Spleen (tissue), 13 donors: ENCODE results near the gene DPPA3. TPM values are rescaled to one million over a fixed set of nuclear protein-coding genes. Genes with fewer than 3 reads are reported as not detected.

Experiments
- DNase-seq: peaks from one replicate; pipeline ENCODE4 v3.0.0-alpha.2; 2020
- H3K27ac ChIP-seq, 8 donors: fragments of 200-600 bp; sonication (generic) in 7 of 8; 1 replicate in 4 of 8; 2 replicates in 4 of 8; pipeline versions ENCODE4 v1.5.0 to v1.8.0; 2016 to 2021; ENCODE audit warnings: inconsistent platforms in 4 of 8, mild to moderate bottlenecking in 4 of 8, moderate library complexity in 1 of 8
- H3K27me3 ChIP-seq, 7 donors: fragments of 200-600 bp; sonication (generic) in 6 of 7; replicated peaks in 1 of 7; 1 replicate in 4 of 7; 2 replicates in 3 of 7; pipeline versions ENCODE4 v1.5.0 to v1.8.0; 2016 to 2021; ENCODE audit warnings: inconsistent platforms in 3 of 7, mild to moderate bottlenecking in 1 of 7
- H3K36me3 ChIP-seq, 6 donors: fragments of 200-600 bp; sonication (generic) in 5 of 6; 1 replicate in 4 of 6; 2 replicates in 2 of 6; pipeline versions ENCODE4 v1.5.0 to v1.8.0; 2016 to 2021; ENCODE audit warnings: inconsistent platforms in 2 of 6
- H3K4me1 ChIP-seq, 6 donors: fragments of 200-600 bp; sonication (generic) in 5 of 6; 1 replicate in 3 of 6; 2 replicates in 3 of 6; pipeline versions ENCODE4 v1.5.0 to v1.8.0; 2016 to 2021; ENCODE audit warnings: inconsistent platforms in 3 of 6
- H3K4me3 ChIP-seq, 8 donors: fragments of 200-600 bp; sonication (generic) in 7 of 8; 1 replicate in 4 of 8; 2 replicates in 4 of 8; pipeline versions ENCODE4 v1.5.0 to v1.8.0; 2016 to 2021; ENCODE audit warnings: inconsistent platforms in 4 of 8, mild to moderate bottlenecking in 4 of 8, moderate library complexity in 2 of 8
- H3K9me3 ChIP-seq, 8 donors: fragments of 200-600 bp; sonication (generic) in 7 of 8; 1 replicate in 4 of 8; 2 replicates in 4 of 8; pipeline versions ENCODE4 v1.5.0 to v1.8.0; 2016 to 2021; ENCODE audit warnings: inconsistent platforms in 4 of 8
- POLR2A ChIP-seq, 3 donors: fragments of 450-650 bp; IDR thresholded peaks; one replicate each; pipeline ENCODE4 v1.5.1; 2017; ENCODE audit warnings: antibody characterized with exemption in 3 of 3, mild to moderate bottlenecking in 1 of 3
- POLR2AphosphoS5 ChIP-seq, 3 donors: sonication (generic); formaldehyde crosslinking; IDR thresholded peaks; one replicate each; pipeline ENCODE4 v1.5.1; 2017; ENCODE audit warnings: antibody characterized with exemption in 3 of 3
- WGBS, 5 donors: extraction: QIAGEN DNeasy Blood & Tissue Kit in 3 of 5; methylation state at CpG; one replicate each; pipeline versions ENCODE4 v1.1.5 to v1.1.7; 2013 to 2018; 5-methylcytosine and 5-hydroxymethylcytosine counted together
- intact Hi-C: fragments of 100-400 bp; cut with DNase I; formaldehyde crosslinking; loops from one replicate; pipeline ENCODE4 v1.15.0; 2023; ENCODE audit warnings: low total_unique reads
- long read RNA-seq, 2 donors: transcript quantifications; one replicate each; lab custom pipeline, GENCODE V29; 2026
- polyA plus RNA-seq, 3 donors: library from polyadenylated mRNA; stranded (reverse); fragments of 200-250 nt; gene quantifications; one replicate each; pipeline ENCODE4 v1.2.1, GENCODE V29; 2013
- total RNA-seq, 7 donors: library from RNA; depleted of rRNA in 3 of 7; stranded (reverse); fragments of >200 nt in 3 of 7; fragmentation: NEBNext Ultra II Directional in 4 of 7; extraction: Animal tissue kit (Norgen Biotek cat#: 25700) in 4 of 7; gene quantifications; one replicate each; pipeline versions ENCODE4 v1.1.0 to v1.2.1, GENCODE V29; 2016 to 2021
- TF ChIP-seq, protein P1 (sequence below), 11 experiments: fragments of 200-600 bp in 7 of 11; fragments of 450-650 bp in 4 of 11; sonication (generic) in 4 of 11; IDR thresholded peaks in 8 of 11; conservative IDR thresholded peaks in 3 of 11; 1 replicate in 7 of 11; 2 replicates in 4 of 11; pipeline versions ENCODE4 v1.4.0 to v1.8.0; 2016 to 2021; ENCODE audit warnings: antibody characterized with exemption in 11 of 11, inconsistent platforms in 4 of 11, mild to moderate bottlenecking in 1 of 11
- donor health status: healthy with polysubstance abuse.
- donor health status: DM: no; HTN: no; CAD: no; lungs with moderate emphysema.
- donor health status: DM: no; HTN: no; CAD: no.
- donor health status: Bipolar disorder and iron deficiency.
- donor health status: healthy.
- donor health status: DM: no; HTN: no; CAD: no.
- donor health status: DM: yes; HTN: yes; CAD: no.

DPPA3 gene
- not detected for total RNA-seq
- polyA plus RNA-seq: not detected
- long read RNA-seq, donor 1: 0 reads
- long read RNA-seq, donor 2: 0 reads

DNA sequence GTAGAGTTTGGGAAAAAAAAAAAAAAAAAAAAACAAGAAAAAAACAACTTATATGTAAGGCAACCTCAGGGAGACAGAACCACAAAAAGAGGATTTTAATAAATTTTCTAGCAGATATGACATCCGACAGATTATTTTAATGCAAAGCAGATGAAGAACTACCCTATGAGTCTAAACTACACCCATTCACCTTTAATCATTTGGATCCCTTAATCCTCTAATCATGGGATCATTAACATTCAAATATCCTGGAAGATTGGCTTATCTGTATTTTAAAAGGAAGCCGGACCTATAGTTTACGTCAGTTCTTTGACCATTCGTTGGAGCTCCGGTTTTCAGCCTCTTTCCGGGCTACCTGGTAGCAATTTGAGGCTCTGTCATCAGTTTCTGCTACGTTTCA is at the start of gene DPPA3:
Gene DPPA3, plus strand, starts transcription at position 301 of the 400 bp plus-strand sequence. CDS start 138 bp downstream, outside the sequence.
- Histone ChIP-seq H3K4me1 (no peaks in the 10 kb centered on the region), H3K27me3 (peaks cover 0 to 18% (median 0%) of the 10 kb centered on the region in 7 donors), H3K9me3 (no peaks in the 10 kb centered on the region), H3K27ac (no peak within 1 kb of the TSS), H3K4me3 (no peak within 1 kb of the TSS), H3K36me3 (no peaks in the 10 kb centered on the region)
- WGBS, 5 donors: 86 to 91% (median 89%) methylated on average over 7 of the region's 7 CpGs
- intact Hi-C loops: no loop called here
- no peak for DNase-seq
- TF ChIP-seq POLR2A (IDR thresholded peaks at IDR 0.05): no peak
- TF ChIP-seq, protein P1, sequence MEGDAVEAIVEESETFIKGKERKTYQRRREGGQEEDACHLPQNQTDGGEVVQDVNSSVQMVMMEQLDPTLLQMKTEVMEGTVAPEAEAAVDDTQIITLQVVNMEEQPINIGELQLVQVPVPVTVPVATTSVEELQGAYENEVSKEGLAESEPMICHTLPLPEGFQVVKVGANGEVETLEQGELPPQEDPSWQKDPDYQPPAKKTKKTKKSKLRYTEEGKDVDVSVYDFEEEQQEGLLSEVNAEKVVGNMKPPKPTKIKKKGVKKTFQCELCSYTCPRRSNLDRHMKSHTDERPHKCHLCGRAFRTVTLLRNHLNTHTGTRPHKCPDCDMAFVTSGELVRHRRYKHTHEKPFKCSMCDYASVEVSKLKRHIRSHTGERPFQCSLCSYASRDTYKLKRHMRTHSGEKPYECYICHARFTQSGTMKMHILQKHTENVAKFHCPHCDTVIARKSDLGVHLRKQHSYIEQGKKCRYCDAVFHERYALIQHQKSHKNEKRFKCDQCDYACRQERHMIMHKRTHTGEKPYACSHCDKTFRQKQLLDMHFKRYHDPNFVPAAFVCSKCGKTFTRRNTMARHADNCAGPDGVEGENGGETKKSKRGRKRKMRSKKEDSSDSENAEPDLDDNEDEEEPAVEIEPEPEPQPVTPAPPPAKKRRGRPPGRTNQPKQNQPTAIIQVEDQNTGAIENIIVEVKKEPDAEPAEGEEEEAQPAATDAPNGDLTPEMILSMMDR (IDR thresholded peaks at IDR 0.05 in 8 of 11, conservative IDR thresholded peaks at IDR 0.05 in 3 of 11): no peak

DNA sequence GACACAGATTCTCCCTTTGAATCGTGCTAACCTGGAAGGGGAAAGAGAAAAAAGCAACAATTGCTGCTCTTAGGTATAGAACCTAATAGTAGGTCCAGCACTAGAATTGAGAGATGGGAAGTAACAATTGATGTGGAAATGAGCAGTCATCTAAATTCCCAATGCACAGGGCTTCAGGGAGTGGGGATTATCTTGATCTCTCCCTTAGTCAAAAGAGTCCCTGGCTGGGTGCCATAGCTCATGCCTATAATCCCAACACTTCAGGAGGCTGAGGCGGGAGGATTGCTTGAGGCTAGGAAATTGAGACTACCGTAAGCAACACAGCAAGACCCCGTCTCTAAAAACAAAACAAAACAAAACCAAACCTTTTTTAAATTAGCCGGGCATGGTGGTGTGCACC is 49.5 kb upstream of the DPPA3 start:
- Histone ChIP-seq H3K27ac (no peak overlapping the region), H3K27me3 (no peaks in the 10 kb centered on the region), H3K4me3 (no peak overlapping the region), H3K4me1 (peaks cover 0 to 4% (median 0%) of the 10 kb centered on the region in 6 donors), H3K9me3 (no peaks in the 10 kb centered on the region), H3K36me3 (no peaks in the 10 kb centered on the region)
- TF ChIP-seq, protein P1 (IDR thresholded peaks at IDR 0.05 in 8 of 11, conservative IDR thresholded peaks at IDR 0.05 in 3 of 11): no peak
- TF ChIP-seq POLR2AphosphoS5 (IDR thresholded peaks at IDR 0.05) (no peak), POLR2A (IDR thresholded peaks at IDR 0.05) (no peak)
- DNase-seq: no peak
- 74 to 91% (median 82%) methylated on average over 5 of the region's 5 CpGs for WGBS, 5 donors
- intact Hi-C loops: no loop called here

DNA sequence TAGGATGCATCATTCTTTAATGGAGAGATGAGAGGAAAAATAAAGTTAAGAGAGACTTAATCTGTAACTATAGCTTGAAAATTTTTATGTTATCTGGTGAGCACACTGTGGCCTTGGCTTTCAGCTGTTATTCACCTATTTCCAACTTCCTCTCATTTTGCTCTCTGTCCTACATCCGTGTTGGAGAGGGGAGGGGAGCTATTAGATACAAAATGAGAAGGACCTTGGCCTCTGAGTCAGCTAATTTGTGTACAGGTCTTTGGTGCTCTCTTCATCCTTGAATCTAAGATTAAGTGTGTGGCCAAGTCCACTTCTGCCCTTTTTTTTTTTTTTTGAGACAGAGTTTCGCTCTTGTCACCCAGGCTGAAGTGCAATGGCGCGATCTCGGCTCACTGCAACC is 44.6 kb upstream of the DPPA3 start:
- Histone ChIP-seq H3K9me3 (no peaks in the 10 kb centered on the region), H3K4me3 (no peak overlapping the region), H3K27ac (no peak overlapping the region), H3K4me1 (peaks cover 0 to 4% (median 0%) of the 10 kb centered on the region in 6 donors), H3K36me3 (no peaks in the 10 kb centered on the region), H3K27me3 (no peaks in the 10 kb centered on the region)
- intact Hi-C loops: no loop called here
- TF ChIP-seq, protein P1 (IDR thresholded peaks at IDR 0.05 in 8 of 11, conservative IDR thresholded peaks at IDR 0.05 in 3 of 11): no peak
- TF ChIP-seq POLR2A (IDR thresholded peaks at IDR 0.05) (no peak), POLR2AphosphoS5 (IDR thresholded peaks at IDR 0.05) (no peak)
- WGBS, 5 donors: 61 to 82% (median 77%) methylated on average over 4 to 5 of the region's 5 CpGs
- no peak for DNase-seq

DNA sequence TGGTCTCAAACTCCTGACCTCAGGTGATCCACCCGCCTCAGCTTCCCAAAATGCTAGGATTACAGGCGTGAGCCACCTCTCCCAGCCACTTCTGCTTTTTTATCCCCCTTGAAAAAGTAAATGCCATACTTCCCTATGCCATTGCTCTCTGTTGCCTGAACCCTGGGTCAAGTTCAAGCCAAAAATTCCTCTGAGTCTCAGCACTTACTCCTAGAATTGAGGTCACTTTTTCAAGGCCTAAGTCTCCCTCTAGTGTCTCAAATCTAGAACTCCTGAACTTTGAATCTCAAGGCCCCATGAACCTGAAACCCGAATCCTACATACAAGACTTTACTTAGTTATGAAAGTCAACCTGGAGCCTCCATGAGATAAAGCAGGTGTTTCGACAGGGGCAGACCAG is 44.1 kb upstream of the DPPA3 start:
- H3K27ac ChIP-seq: no peak overlapping the region
- DNase-seq: no peak
- no peak overlapping the region for H3K4me3 ChIP-seq
- TF ChIP-seq POLR2AphosphoS5 (IDR thresholded peaks at IDR 0.05) (no peak), POLR2A (IDR thresholded peaks at IDR 0.05) (no peak)
- TF ChIP-seq, protein P1 (IDR thresholded peaks at IDR 0.05 in 8 of 11, conservative IDR thresholded peaks at IDR 0.05 in 3 of 11): no peak
- peaks cover 0 to 4% (median 0%) of the 10 kb centered on the region in 6 donors for H3K4me1 ChIP-seq
- no peaks in the 10 kb centered on the region for H3K36me3 ChIP-seq
- H3K27me3 ChIP-seq: no peaks in the 10 kb centered on the region
- intact Hi-C loops: no loop called here
- no peaks in the 10 kb centered on the region for H3K9me3 ChIP-seq
- 64 to 81% (median 71%) methylated on average over 4 of the region's 4 CpGs for WGBS, 5 donors
